Kidney (tissue), 14 donors: ENCODE measurements around the gene NRXN3. TPM values are rescaled to one million over a fixed set of nuclear protein-coding genes. Genes with fewer than 3 reads are reported as not detected.

Experiments used
- DNase-seq, 5 donors: peaks; one replicate each; pipeline ENCODE4 v3.0.0-alpha.2; 2013 to 2020
- FAIRE-seq: peaks from 2 replicates; lab custom pipeline; 2012; peaks lifted over from hg19 to GRCh38; lab: Jason Lieb, UNC
- H3K27ac ChIP-seq, 2 donors: one replicate each; pipeline ENCODE4 v1.7.0; 2013; ENCODE audit warnings: low read depth in 2 of 2, low read length in 2 of 2, inconsistent platforms in 1 of 2
- H3K27me3 ChIP-seq: one replicate; pipeline ENCODE4 v1.7.1; 2013; ENCODE audit warnings: low read length, inconsistent platforms; ENCODE audit not compliant: control insufficient read depth, insufficient read depth
- H3K36me3 ChIP-seq, 3 donors: one replicate each; pipeline versions ENCODE4 v1.7.0 to v1.7.1; 2013; ENCODE audit warnings: low read length in 3 of 3, control low read depth in 1 of 3, inconsistent platforms in 1 of 3; ENCODE audit not compliant: insufficient read depth in 3 of 3, control insufficient read depth in 2 of 3
- H3K4me1 ChIP-seq, 3 donors: one replicate each; pipeline versions ENCODE4 v1.7.0 to v1.7.1; 2013; ENCODE audit warnings: low read length in 3 of 3, inconsistent platforms in 1 of 3, low read depth in 1 of 3; ENCODE audit not compliant: control insufficient read depth in 2 of 3, insufficient read depth in 2 of 3
- H3K4me3 ChIP-seq, 3 donors: one replicate each; pipeline versions ENCODE4 v1.7.0 to v1.8.1; 2013; ENCODE audit warnings: low read length in 3 of 3, control low read depth in 1 of 3, inconsistent platforms in 1 of 3
- H3K9ac ChIP-seq, 3 donors: one replicate each; pipeline versions ENCODE4 v1.7.0 to v1.7.1; 2013; ENCODE audit warnings: low read length in 3 of 3, control low read depth in 1 of 3, inconsistent platforms in 1 of 3
- H3K9me3 ChIP-seq, 3 donors: one replicate each; pipeline versions ENCODE4 v1.7.0 to v1.7.1; 2013; ENCODE audit warnings: low read length in 3 of 3, control low read depth in 1 of 3, inconsistent platforms in 1 of 3; ENCODE audit not compliant: control insufficient read depth in 2 of 3, insufficient read depth in 1 of 3
- intact Hi-C: fragments of 100-400 bp; cut with DNase I; formaldehyde crosslinking; loops from one replicate; pipeline ENCODE4 v1.11.1; 2022
- polyA plus RNA-seq: library from polyadenylated mRNA; stranded (reverse); fragments of 350-450 nt; fragmentation: Illumina TruSeq; extraction: RNeasy Lipid Tissue Mini Kit (QIAGEN cat#74804); gene quantifications from one replicate; pipeline ENCODE4 v1.2.3, GENCODE V29; 2014; ENCODE audit warnings: low read depth, low replicate concordance; ENCODE audit not compliant: insufficient read depth
- total RNA-seq: library from RNA; stranded (reverse); fragmentation: NEBNext Ultra II Directional; extraction: Animal tissue kit (Norgen Biotek cat#: 25700); gene quantifications from one replicate; pipeline ENCODE4 v1.2.1, GENCODE V29; 2021
- TF ChIP-seq, protein P1 (sequence below): IDR thresholded peaks from 3 replicates; pipeline ENCODE4 v1.5.1; 2012; ENCODE audit warnings: mild to moderate bottlenecking, moderate library complexity, borderline replicate concordance; ENCODE audit not compliant: insufficient read depth; ENCODE audit errors: extremely low read depth
- donor health status: control.
- donor health status: control.
- donor health status: control.
- donor health status: control.
- donor health status: control.
- donor health status: DM: yes; HTN: yes; CAD: no.
- donor health status: Normal renal cell carcinoma (clear cell type).

Gene NRXN3
- total and polyA plus RNA-seq, 2 donors from 2014 or later: 1.5 to 2.4 TPM

DNA sequence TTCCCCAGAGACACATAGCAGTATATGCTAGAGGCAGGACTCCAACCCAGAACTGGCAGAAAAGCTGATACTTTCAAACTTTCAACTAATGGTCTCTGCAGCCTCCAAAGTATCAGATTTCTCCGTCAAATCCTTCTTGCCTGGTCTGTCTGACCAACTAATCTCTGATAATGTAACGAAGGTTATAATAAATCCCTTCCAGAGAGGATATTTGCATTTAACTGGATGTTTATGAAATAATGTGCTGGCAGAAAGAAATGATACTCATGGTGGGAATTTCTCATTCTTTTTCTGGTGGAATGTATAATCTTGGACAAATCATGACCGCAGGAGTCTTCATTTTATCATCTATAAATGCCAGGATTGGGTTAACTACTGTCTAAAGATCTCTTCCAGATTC, 1180.8 kb downstream of the NRXN3 start:
- intact Hi-C loops: no loop called here
- H3K27ac ChIP-seq: no peak overlapping the region
- H3K9me3 ChIP-seq: no peaks in the 10 kb centered on the region
- TF ChIP-seq, protein P1, sequence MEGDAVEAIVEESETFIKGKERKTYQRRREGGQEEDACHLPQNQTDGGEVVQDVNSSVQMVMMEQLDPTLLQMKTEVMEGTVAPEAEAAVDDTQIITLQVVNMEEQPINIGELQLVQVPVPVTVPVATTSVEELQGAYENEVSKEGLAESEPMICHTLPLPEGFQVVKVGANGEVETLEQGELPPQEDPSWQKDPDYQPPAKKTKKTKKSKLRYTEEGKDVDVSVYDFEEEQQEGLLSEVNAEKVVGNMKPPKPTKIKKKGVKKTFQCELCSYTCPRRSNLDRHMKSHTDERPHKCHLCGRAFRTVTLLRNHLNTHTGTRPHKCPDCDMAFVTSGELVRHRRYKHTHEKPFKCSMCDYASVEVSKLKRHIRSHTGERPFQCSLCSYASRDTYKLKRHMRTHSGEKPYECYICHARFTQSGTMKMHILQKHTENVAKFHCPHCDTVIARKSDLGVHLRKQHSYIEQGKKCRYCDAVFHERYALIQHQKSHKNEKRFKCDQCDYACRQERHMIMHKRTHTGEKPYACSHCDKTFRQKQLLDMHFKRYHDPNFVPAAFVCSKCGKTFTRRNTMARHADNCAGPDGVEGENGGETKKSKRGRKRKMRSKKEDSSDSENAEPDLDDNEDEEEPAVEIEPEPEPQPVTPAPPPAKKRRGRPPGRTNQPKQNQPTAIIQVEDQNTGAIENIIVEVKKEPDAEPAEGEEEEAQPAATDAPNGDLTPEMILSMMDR: no peak
- H3K36me3 ChIP-seq: no peaks in the 10 kb centered on the region
- DNase-seq: no peak
- H3K9ac ChIP-seq: no peak overlapping the region
- H3K27me3 ChIP-seq: no peaks in the 10 kb centered on the region
- no peak for FAIRE-seq
- H3K4me3 ChIP-seq: no peak overlapping the region
- no peaks in the 10 kb centered on the region for H3K4me1 ChIP-seq

DNA sequence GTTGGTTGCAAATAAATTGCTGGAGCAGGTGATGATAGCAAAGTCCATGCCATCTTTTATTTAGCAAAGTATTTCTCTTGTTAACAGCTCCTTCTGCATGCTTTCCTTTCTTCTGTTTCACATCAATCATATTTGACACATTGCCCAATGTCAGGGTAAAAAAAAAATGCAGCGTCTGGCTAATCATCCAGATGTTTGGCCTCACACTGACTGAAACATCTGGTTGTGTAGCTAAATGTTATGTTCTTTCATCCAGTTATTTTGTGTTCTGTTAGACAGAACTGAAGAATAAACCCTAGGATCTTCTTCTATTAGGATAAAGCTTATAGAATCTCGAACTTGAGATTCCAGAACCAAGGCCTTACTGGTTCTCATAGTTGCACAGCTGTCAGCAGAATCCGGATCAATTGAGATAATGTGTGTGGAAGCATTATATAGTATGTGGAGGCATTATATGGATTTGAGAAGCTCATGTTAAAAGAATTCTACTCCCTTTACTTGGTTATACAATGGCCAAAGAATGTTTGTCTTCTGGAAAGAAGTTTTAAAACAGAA, 1182.0 kb downstream of the NRXN3 start:
- DNase-seq: peak in 2 of 5 donors; percentile 22 to 46
- Histone ChIP-seq H3K9ac (no peak overlapping the region), H3K4me1 (no peaks in the 10 kb centered on the region), H3K27ac (no peak overlapping the region), H3K36me3 (no peaks in the 10 kb centered on the region), H3K9me3 (no peaks in the 10 kb centered on the region), H3K4me3 (no peak overlapping the region), H3K27me3 (no peaks in the 10 kb centered on the region)
- intact Hi-C loops: no loop called here
- FAIRE-seq: no peak
- TF ChIP-seq, protein P1: no peak

DNA sequence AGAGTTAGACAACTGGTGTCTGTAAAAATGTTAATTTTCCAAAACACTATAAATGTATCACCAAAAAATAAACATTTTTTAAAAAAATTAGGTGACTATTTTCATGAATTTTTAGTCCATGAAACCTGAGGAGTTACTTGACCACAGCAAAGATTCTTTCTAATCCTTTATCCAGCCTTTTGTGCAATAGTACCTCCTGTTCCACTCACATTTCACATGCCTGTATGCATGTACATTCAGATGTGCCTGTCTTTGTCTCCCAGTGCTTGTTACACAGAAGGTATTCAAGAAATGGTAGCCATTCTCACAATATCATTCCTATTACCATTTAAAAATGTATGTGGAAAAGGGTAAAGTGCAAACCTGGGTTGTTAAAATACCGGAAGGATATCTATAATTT, 1184.2 kb downstream of the NRXN3 start:
- H3K36me3 ChIP-seq: no peaks in the 10 kb centered on the region
- no peak overlapping the region for H3K9ac ChIP-seq
- no peak for FAIRE-seq
- H3K9me3 ChIP-seq: no peaks in the 10 kb centered on the region
- H3K27ac ChIP-seq: no peak overlapping the region
- H3K4me3 ChIP-seq: no peak overlapping the region
- intact Hi-C loops: no loop called here
- no peaks in the 10 kb centered on the region for H3K4me1 ChIP-seq
- TF ChIP-seq, protein P1: no peak
- no peaks in the 10 kb centered on the region for H3K27me3 ChIP-seq
- DNase-seq: no peak

DNA sequence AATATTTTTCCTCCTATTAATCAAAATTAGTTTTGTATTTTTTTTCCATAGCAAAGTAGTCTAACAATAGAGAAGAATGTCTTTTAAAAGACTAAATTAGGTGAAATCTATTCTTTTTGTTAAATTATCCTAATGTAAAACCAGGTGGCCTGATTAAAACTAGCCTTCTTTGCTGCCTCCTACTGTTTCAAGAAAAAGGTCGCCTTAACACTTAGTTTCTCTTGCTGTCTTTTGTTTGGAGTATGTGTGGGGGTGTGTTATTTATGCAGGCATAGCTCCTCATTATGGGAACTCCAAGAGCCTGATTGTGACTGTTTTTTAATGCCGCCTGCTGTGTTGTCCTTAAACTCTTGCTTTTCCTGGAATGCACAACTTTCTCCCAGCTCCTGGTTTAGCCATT, 1185.9 kb downstream of the NRXN3 start:
- TF ChIP-seq, protein P1: no peak
- intact Hi-C loops: no loop called here
- Histone ChIP-seq H3K9me3 (no peaks in the 10 kb centered on the region), H3K27ac (no peak overlapping the region), H3K4me3 (no peak overlapping the region), H3K4me1 (no peaks in the 10 kb centered on the region), H3K36me3 (no peaks in the 10 kb centered on the region), H3K27me3 (no peaks in the 10 kb centered on the region), H3K9ac (no peak overlapping the region)
- DNase-seq (peak in 2 of 5 donors; percentile 50 to 69), FAIRE-seq (no peak)
